Effector memory CD8-positive, alpha-beta T cell (primary cell): ENCODE data around the gene CCDC92B.

Experiments
- ATAC-seq: fragments of 150-1000 bp; cut with Tn5 transposase; replicated peaks from 2 replicates; pipeline ENCODE4 v1.10.0; 2021; ENCODE audit warnings: mild to moderate bottlenecking, moderate library complexity
- DNase-seq, 3 experiments: peaks; one replicate each; pipeline ENCODE4 v3.0.0; 2021
- H3K27ac Mint-ChIP-seq, 2 donors: one replicate each; pipeline ENCODE4 v1.8.0; 2022; ENCODE audit warnings: mild to moderate bottlenecking in 2 of 2, mixed read lengths in 2 of 2, moderate library complexity in 2 of 2
- H3K27me3 Mint-ChIP-seq, 2 donors: one replicate each; pipeline ENCODE4 v1.8.0; 2022; ENCODE audit warnings: mixed read lengths in 2 of 2
- H3K36me3 Mint-ChIP-seq: one replicate; pipeline ENCODE4 v1.8.0; 2022; ENCODE audit warnings: mild to moderate bottlenecking, moderate library complexity, mixed read lengths; ENCODE audit not compliant: insufficient read depth
- H3K4me1 Mint-ChIP-seq, 2 donors: one replicate each; pipeline ENCODE4 v1.8.0; 2022; ENCODE audit warnings: low read depth in 2 of 2, mixed read lengths in 2 of 2
- H3K4me3 Mint-ChIP-seq, 2 donors: one replicate each; pipeline ENCODE4 v1.8.0; 2022; ENCODE audit warnings: mild to moderate bottlenecking in 2 of 2, mixed read lengths in 2 of 2, moderate library complexity in 2 of 2
- H3K9me3 Mint-ChIP-seq, 2 donors: one replicate each; pipeline ENCODE4 v1.8.0; 2022; ENCODE audit warnings: mixed read lengths in 2 of 2

The CCDC92B gene

GRCh38 chr17:2723997-2724783 lies 25.3 kb downstream of the CCDC92B start:
- Mint-ChIP-seq H3K36me3 (no peaks in the 10 kb centered on the region), H3K4me1 (peaks cover 0 to 5% of the 10 kb centered on the region in 2 donors), H3K4me3 (peak overlapping the region; percentile 46 to 55), H3K27me3 (peaks cover 15 to 51% of the 10 kb centered on the region in 2 donors), H3K9me3 (no peaks in the 10 kb centered on the region), H3K27ac (no peak overlapping the region)
- no peak for DNase-seq
- peak; percentile 44 for ATAC-seq

- Mint-ChIP-seq H3K4me1 (peaks cover 0 to 5% of the 10 kb centered on the region in 2 donors), H3K9me3 (no peaks in the 10 kb centered on the region), H3K4me3 (peak overlapping the region; percentile 46 to 55), H3K27ac (no peak overlapping the region), H3K27me3 (peaks cover 15 to 51% of the 10 kb centered on the region in 2 donors), H3K36me3 (no peaks in the 10 kb centered on the region)
- DNase-seq = no peak
- ATAC-seq = no peak
These were observed 25.9 kb downstream of the CCDC92B start for GRCh38 chr17:2723505-2723996.

GRCh38 chr17:2722611-2723010 lies 26.8 kb downstream of the CCDC92B start:
- Mint-ChIP-seq H3K4me1 (peaks cover 0 to 5% of the 10 kb centered on the region in 2 donors), H3K4me3 (no peak overlapping the region), H3K27me3 (peaks cover 15 to 50% of the 10 kb centered on the region in 2 donors), H3K27ac (no peak overlapping the region), H3K36me3 (no peaks in the 10 kb centered on the region), H3K9me3 (no peaks in the 10 kb centered on the region)
- ATAC-seq = no peak
- no peak for DNase-seq

GRCh38 chr17:2721603-2722002 lies 27.8 kb downstream of the CCDC92B start:
- ATAC-seq (no peak), DNase-seq (no peak)
- H3K36me3 Mint-ChIP-seq = no peaks in the 10 kb centered on the region
- H3K27me3 Mint-ChIP-seq = peaks cover 9 to 40% of the 10 kb centered on the region in 2 donors
- peaks cover 0 to 5% of the 10 kb centered on the region in 2 donors for H3K4me1 Mint-ChIP-seq
- H3K27ac Mint-ChIP-seq = no peak overlapping the region
- H3K4me3 Mint-ChIP-seq = no peak overlapping the region
- H3K9me3 Mint-ChIP-seq = no peaks in the 10 kb centered on the region

- Mint-ChIP-seq H3K4me1 (no peaks in the 10 kb centered on the region), H3K4me3 (no peak overlapping the region), H3K9me3 (no peaks in the 10 kb centered on the region), H3K27ac (no peak overlapping the region), H3K36me3 (no peaks in the 10 kb centered on the region), H3K27me3 (peaks cover 0 to 26% of the 10 kb centered on the region in 2 donors)
- ATAC-seq = no peak
- no peak for DNase-seq
These were observed 29.6 kb downstream of the CCDC92B start for GRCh38 chr17:2719861-2720260.

GRCh38 chr17:2718150-2718938 lies 31.1 kb downstream of the CCDC92B start:
- Mint-ChIP-seq H3K4me3 (no peak overlapping the region), H3K36me3 (no peaks in the 10 kb centered on the region), H3K27me3 (peaks cover 0 to 21% of the 10 kb centered on the region in 2 donors), H3K9me3 (no peaks in the 10 kb centered on the region), H3K27ac (no peak overlapping the region), H3K4me1 (no peaks in the 10 kb centered on the region)
- no peak for ATAC-seq
- DNase-seq = no peak

GRCh38 chr17:2716649-2717048 lies 32.8 kb downstream of the CCDC92B start:
- H3K27ac Mint-ChIP-seq = no peak overlapping the region
- DNase-seq (no peak), ATAC-seq (no peak)
- no peaks in the 10 kb centered on the region for H3K9me3 Mint-ChIP-seq
- H3K36me3 Mint-ChIP-seq = peaks cover 9% of the 10 kb centered on the region
- H3K4me1 Mint-ChIP-seq = peaks cover 6 to 8% of the 10 kb centered on the region in 2 donors
- H3K27me3 Mint-ChIP-seq = peaks cover 0 to 5% of the 10 kb centered on the region in 2 donors
- no peak overlapping the region for H3K4me3 Mint-ChIP-seq

GRCh38 chr17:2713881-2714280 lies 35.6 kb downstream of the CCDC92B start:
- Mint-ChIP-seq H3K9me3 (no peaks in the 10 kb centered on the region), H3K4me3 (no peak overlapping the region), H3K27me3 (no peaks in the 10 kb centered on the region), H3K4me1 (peaks cover 25% of the 10 kb centered on the region in 2 donors), H3K36me3 (peaks cover 27% of the 10 kb centered on the region), H3K27ac (no peak overlapping the region)
- DNase-seq (no peak), ATAC-seq (no peak)

GRCh38 chr17:2712300-2713043 lies 37.0 kb downstream of the CCDC92B start:
- Mint-ChIP-seq H3K27ac (peak overlapping the region; percentile 67 to 80), H3K4me1 (peaks cover 31% of the 10 kb centered on the region in 2 donors), H3K9me3 (no peaks in the 10 kb centered on the region), H3K36me3 (peaks cover 28% of the 10 kb centered on the region), H3K27me3 (no peaks in the 10 kb centered on the region), H3K4me3 (peak overlapping the region; percentile 79 to 91)
- no peak for DNase-seq
- ATAC-seq = no peak

GRCh38 chr17:2711608-2712299 lies 37.7 kb downstream of the CCDC92B start, which contains the start of gene CLUH:
Gene CLUH, minus strand, starts transcription at chr17:2711764. Its CDS starts 103 bp downstream, at chr17:2711661.
- Mint-ChIP-seq H3K4me3 (peak within 1 kb of the TSS; percentile 84 to 91), H3K4me1 (peaks cover 34% of the 10 kb centered on the region in 2 donors), H3K27me3 (no peaks in the 10 kb centered on the region), H3K27ac (peak within 1 kb of the TSS; percentile 73 to 87), H3K36me3 (peaks cover 28% of the 10 kb centered on the region), H3K9me3 (no peaks in the 10 kb centered on the region)
- peak; percentile 90 to 95 (median 93) for DNase-seq
- ATAC-seq = peak; percentile 87

- peak overlapping the region; percentile 84 to 91 for H3K4me3 Mint-ChIP-seq
- peak; percentile 43 for ATAC-seq
- H3K27ac Mint-ChIP-seq = peak overlapping the region in 1 of 2 donors; percentile 87
- no peaks in the 10 kb centered on the region for H3K9me3 Mint-ChIP-seq
- H3K36me3 Mint-ChIP-seq = peaks cover 28% of the 10 kb centered on the region
- H3K27me3 Mint-ChIP-seq = no peaks in the 10 kb centered on the region
- DNase-seq = peak; percentile 27 to 37 (median 36)
- H3K4me1 Mint-ChIP-seq = peaks cover 34 to 39% of the 10 kb centered on the region in 2 donors
These were observed 38.4 kb downstream of the CCDC92B start for GRCh38 chr17:2710803-2711607.
